HepG2 (cell line): Measurements from ENCODE around the gene LRRC51. TPM values are rescaled to one million over a fixed set of nuclear protein-coding genes. Genes with fewer than 3 reads are reported as not detected.
A peak's percentile ranks its signal among the peaks of the same experiment; 100 is the strongest.

Experiments used
- CBFB ChIP-seq: sonication (generic); formaldehyde crosslinking; IDR thresholded peaks from 2 replicates; pipeline ENCODE4 v1.4.0; 2020; ENCODE audit warnings: missing genetic modification reagents
- CC2D1A ChIP-seq: sonication (generic); formaldehyde crosslinking; IDR thresholded peaks from 2 replicates; pipeline ENCODE4 v1.8.1; 2023; ENCODE audit warnings: mild to moderate bottlenecking, missing genetic modification reagents
- HMG20A ChIP-seq: IDR thresholded peaks from 2 replicates; pipeline ENCODE4 v1.6.1; 2016; ENCODE audit warnings: borderline replicate concordance
- HMGXB3 ChIP-seq: sonication (generic); formaldehyde crosslinking; IDR thresholded peaks from 2 replicates; pipeline ENCODE4 v1.4.0; 2020; ENCODE audit warnings: missing genetic modification reagents, borderline replicate concordance
- IKZF4 ChIP-seq: sonication (generic); formaldehyde crosslinking; IDR thresholded peaks from 2 replicates; pipeline ENCODE4 v1.5.1; 2020; ENCODE audit warnings: borderline replicate concordance, mild to moderate bottlenecking, low read depth, missing genetic modification reagents; ENCODE audit errors: not compliant biosample characterization
- IRF2 ChIP-seq: IDR thresholded peaks from 2 replicates; pipeline ENCODE4 v1.6.1; 2018; ENCODE audit warnings: missing genetic modification reagents, missing compliant biosample characterization
- MXD3 ChIP-seq: IDR thresholded peaks from 2 replicates; pipeline ENCODE4 v1.6.1; 2016; ENCODE audit warnings: mild to moderate bottlenecking, missing biosample characterization, missing genetic modification reagents
- POGK ChIP-seq: sonication (generic); formaldehyde crosslinking; conservative IDR thresholded peaks from 2 replicates; pipeline ENCODE4 v1.8.0; 2022; ENCODE audit warnings: mild to moderate bottlenecking, moderate library complexity, missing genetic modification reagents
- RAD21 ChIP-seq: fragments of 450-650 bp; formaldehyde crosslinking; IDR thresholded peaks from 2 replicates; pipeline ENCODE4 v1.5.0; 2020; ENCODE audit warnings: mild to moderate bottlenecking
- SMAD9 ChIP-seq: sonication (generic); formaldehyde crosslinking; IDR thresholded peaks from 2 replicates; pipeline ENCODE4 v1.5.1; 2020; ENCODE audit warnings: mild to moderate bottlenecking, missing genetic modification reagents
- SRSF1 ChIP-seq: fragments of 200-400 bp; formaldehyde crosslinking; optimal IDR thresholded peaks from 2 replicates; pipeline ENCODE3; 2017; ENCODE audit warnings: mild to moderate bottlenecking, low read depth, low read length, moderate library complexity
- SRY ChIP-seq: sonication (generic); formaldehyde crosslinking; IDR thresholded peaks from 2 replicates; pipeline ENCODE4 v1.8.0; 2022; ENCODE audit warnings: mild to moderate bottlenecking, missing genetic modification reagents
- ZBTB43 ChIP-seq: sonication (generic); formaldehyde crosslinking; conservative IDR thresholded peaks from 2 replicates; pipeline ENCODE4 v1.4.0; 2020; ENCODE audit warnings: missing genetic modification reagents
- ZC3H4 ChIP-seq: sonication (generic); formaldehyde crosslinking; IDR thresholded peaks from 2 replicates; pipeline ENCODE4 v1.4.0; 2020; ENCODE audit warnings: missing genetic modification reagents, borderline replicate concordance
- ZFP62 ChIP-seq: sonication (generic); formaldehyde crosslinking; IDR thresholded peaks from 2 replicates; pipeline ENCODE4 v1.4.0; 2020; ENCODE audit warnings: missing genetic modification reagents
- ZMAT3 ChIP-seq: sonication (generic); formaldehyde crosslinking; conservative IDR thresholded peaks from 2 replicates; pipeline ENCODE4 v1.7.0; 2021; ENCODE audit warnings: missing genetic modification reagents
- ZNF20 ChIP-seq: sonication (generic); formaldehyde crosslinking; IDR thresholded peaks from 2 replicates; pipeline ENCODE4 v1.4.0; 2020; ENCODE audit warnings: mild to moderate bottlenecking, moderate library complexity, missing genetic modification reagents
- ZNF430 ChIP-seq: sonication (generic); formaldehyde crosslinking; IDR thresholded peaks from 2 replicates; pipeline ENCODE4 v1.9.0; 2021; ENCODE audit warnings: mild to moderate bottlenecking, missing genetic modification reagents
- ZNF768 ChIP-seq: sonication (generic); formaldehyde crosslinking; IDR thresholded peaks from 2 replicates; pipeline ENCODE4 v1.4.0; 2020; ENCODE audit warnings: missing genetic modification reagents
- ZSCAN30 ChIP-seq: sonication (generic); formaldehyde crosslinking; IDR thresholded peaks from 2 replicates; pipeline ENCODE4 v1.5.0; 2020; ENCODE audit warnings: mild to moderate bottlenecking, missing genetic modification reagents
- polyA plus RNA-seq, 8 experiments: library from polyadenylated mRNA; depleted of rRNA in 3 of 8; stranded (reverse) in 7 of 8; unstranded in 1 of 8; fragments of >200 nt; fragmentation: Illumina TruSeq in 4 of 8; extraction: Trizol in 4 of 8; gene quantifications; 2 replicates each; pipeline versions ENCODE4 v1.2.1 to v1.2.3, GENCODE V29; 2011 to 2016; ENCODE audit warnings: low read depth in 4 of 8, missing spikeins in 1 of 8, mixed read lengths in 1 of 8; ENCODE audit not compliant: insufficient read depth in 1 of 8
- total RNA-seq, 5 experiments: library from RNA; depleted of rRNA; stranded (reverse); fragments of >200 nt; fragmentation: Illumina TruSeq; extraction: Trizol; gene quantifications; 2 replicates each; pipeline ENCODE4 v1.2.3, GENCODE V29; 2016; ENCODE audit warnings: low read depth in 1 of 5

The LRRC51 gene
- total and polyA plus RNA-seq, 2 of the 13 experiments (the other 11 are each of a cell fraction or from before 2014, with no cell fraction given): 5.3 to 6.0 TPM

GRCh38 chr11:72040491-72041363, 39.9 kb upstream of the LRRC51 start (continued):
- no peak for TF ChIP-seq MXD3 (CRISPR knock-in tag)
- no peak for TF ChIP-seq ZBTB43 (CRISPR knock-in tag)
- no peak for TF ChIP-seq ZNF768
- 0 out of 2 replicates have a peak, but pooled peaks have one; percentile 19 for TF ChIP-seq POGK
- no peak for TF ChIP-seq CC2D1A
- no peak for TF ChIP-seq CBFB (CRISPR knock-in tag)
- TF ChIP-seq ZNF430 (CRISPR knock-in tag): 0 out of 2 replicates have a peak, but pooled peaks have one; percentile 25
- no peak for TF ChIP-seq ZSCAN30
- TF ChIP-seq ZNF20 (CRISPR knock-in tag): no peak
- TF ChIP-seq ZMAT3: 0 out of 2 replicates have a peak, but pooled peaks have one; percentile 13
- no peak for TF ChIP-seq HMG20A (CRISPR knock-in tag)
- no peak for TF ChIP-seq RAD21
- no peak for TF ChIP-seq HMGXB3 (CRISPR knock-in tag)
- no peak for TF ChIP-seq ZFP62 (CRISPR knock-in tag)
- TF ChIP-seq SMAD9: no peak
- no peak for TF ChIP-seq SRSF1
- TF ChIP-seq IKZF4 (CRISPR knock-in tag): no peak
- TF ChIP-seq ZC3H4 (CRISPR knock-in tag): no peak
- 0 out of 2 replicates have a peak, but pooled peaks have one; percentile 49 for TF ChIP-seq IRF2
- 0 out of 2 replicates have a peak, but pooled peaks have one; percentile 21 for TF ChIP-seq SRY (CRISPR knock-in tag)
